HCT116 (cell line): ENCODE measurements around the gene PHF21A. TPM values are rescaled to one million over a fixed set of nuclear protein-coding genes. Genes with fewer than 3 reads are reported as not detected.

Experiments used
- ATAC-seq: fragments of 200-7000 bp; cut with Tn5 transposase; 2 replicates; pipeline ENCODE4 v1.9.1; 2020; ENCODE audit warnings: mild to moderate bottlenecking, moderate library complexity
- BruUV-seq: library from RNA; stranded (reverse); fragments of 400-500 nt; replicated peaks from 2 replicates; lab custom pipeline; 2021; lab: Mats Ljungman, UMichigan
- CTCF ChIA-PET: fragments of 300-600 bp; sonication (Branson Sonifier 250); formaldehyde crosslinking; loops from one replicate; lab custom pipeline; 2021; ENCODE audit warnings: antibody characterized with exemption; lab: Charles Lee
- POLR2A ChIA-PET: fragments of 300-600, 350-600 bp; sonication (Branson Sonifier 250); formaldehyde crosslinking; loops from one replicate; lab custom pipeline; 2021; ENCODE audit warnings: antibody characterized with exemption; lab: Charles Lee
- RAD21 ChIA-PET, 2 experiments: fragments of 300-600 bp; sonication (Branson Sonifier 250); formaldehyde crosslinking; loops; one replicate each; lab custom pipeline; 2023; ENCODE audit warnings: low total read pairs in 2 of 2; ENCODE audit not compliant: uncharacterized antibody in 2 of 2, unreplicated experiment in 2 of 2, low non-redundant PET in 1 of 2; lab: Charles Lee
- DNase-seq: peaks from one replicate; pipeline ENCODE4 v3.0.0-alpha.2; 2010; ENCODE audit warnings: low read depth, low spot score
- H2AFZ ChIP-seq: fragments of 200-600 bp; shearing (Covaris generic), sonication (generic); 2 replicates; pipeline ENCODE4 v1.6.1; 2017; ENCODE audit warnings: low read depth, mixed run types, mixed read lengths, antibody characterized with exemption, low read length; ENCODE audit not compliant: poor library complexity, severe bottlenecking
- H3K27ac ChIP-seq: 2 replicates; pipeline ENCODE4 v1.5.1; 2012; ENCODE audit warnings: low read depth, low read length
- H3K27me3 ChIP-seq: fragments of 200-600 bp; sonication (generic); 2 replicates; pipeline ENCODE4 v1.6.1; 2016; ENCODE audit warnings: mixed run types, low read length, mixed read lengths; ENCODE audit not compliant: insufficient read depth
- H3K36me3 ChIP-seq, 2 experiments: fragments of 200-500 bp in 1 of 2; fragments of 200-600 bp in 1 of 2; sonication (Bioruptor generic) in 1 of 2; sonication (generic) in 1 of 2; 2 replicates each; pipeline versions ENCODE4 v1.5.1 to v1.6.1; 2014 to 2016; ENCODE audit warnings: low read length in 2 of 2, inconsistent platforms in 1 of 2, mixed read lengths in 1 of 2, mixed run types in 1 of 2; ENCODE audit not compliant: insufficient read depth in 2 of 2, control insufficient read depth in 1 of 2
- H3K4me1 ChIP-seq, 2 experiments: fragments of 200-600 bp in 1 of 2; sonication (generic) in 1 of 2; 2 replicates each; pipeline versions ENCODE4 v1.5.1 to v1.6.1; 2012 to 2017; ENCODE audit warnings: low read length in 2 of 2, inconsistent platforms in 1 of 2, mild to moderate bottlenecking in 1 of 2, mixed read lengths in 1 of 2, mixed run types in 1 of 2, moderate library complexity in 1 of 2; ENCODE audit not compliant: insufficient read depth in 2 of 2, control insufficient read depth in 1 of 2
- H3K4me2 ChIP-seq: fragments of 200-600 bp; sonication (generic); 2 replicates; pipeline ENCODE4 v1.6.1; 2017; ENCODE audit warnings: mixed run types, low read length, mixed read lengths
- H3K4me3 ChIP-seq, 2 experiments: fragments of 200-600 bp in 1 of 2; sonication (generic) in 1 of 2; replicated peaks in 1 of 2; 2 replicates each; pipeline ENCODE4 v1.5.1; 2011 to 2016; ENCODE audit warnings: low read length in 2 of 2, control low read depth in 1 of 2, low read depth in 1 of 2, mild to moderate bottlenecking in 1 of 2, mixed read lengths in 1 of 2, mixed run types in 1 of 2
- H3K79me2 ChIP-seq: fragments of 200-600 bp; sonication (generic); 2 replicates; pipeline ENCODE4 v1.6.1; 2017; ENCODE audit warnings: mild to moderate bottlenecking, mixed run types, low read length, moderate library complexity, mixed read lengths; ENCODE audit not compliant: insufficient read depth
- H3K9ac ChIP-seq: fragments of 200-600 bp; sonication (generic); 2 replicates; pipeline ENCODE4 v1.6.1; 2016; ENCODE audit warnings: low read length, mixed read lengths
- H3K9me2 ChIP-seq: fragments of 200-600 bp; sonication (generic), shearing (Covaris generic); 2 replicates; pipeline ENCODE4 v1.6.1; 2017; ENCODE audit warnings: mixed run types, mild to moderate bottlenecking, moderate library complexity; ENCODE audit not compliant: insufficient read depth
- H3K9me3 ChIP-seq, 2 experiments: fragments of 200-500 bp in 1 of 2; fragments of 200-600 bp in 1 of 2; sonication (Bioruptor generic) in 1 of 2; sonication (generic) in 1 of 2; 2 replicates each; pipeline ENCODE4 v1.6.1; 2014 to 2017; ENCODE audit warnings: low read length in 2 of 2, mixed read lengths in 2 of 2, inconsistent platforms in 1 of 2, low read depth in 1 of 2, mild to moderate bottlenecking in 1 of 2, mixed run types in 1 of 2, moderate library complexity in 1 of 2; ENCODE audit not compliant: control insufficient read depth in 1 of 2, insufficient read depth in 1 of 2
- H4K20me1 ChIP-seq: fragments of 200-600 bp; sonication (generic), shearing (Covaris generic); 2 replicates; pipeline ENCODE4 v1.6.1; 2017; ENCODE audit warnings: mixed run types, mild to moderate bottlenecking, moderate library complexity; ENCODE audit not compliant: insufficient read depth
- CBX3 ChIP-seq: IDR thresholded peaks from 2 replicates; pipeline ENCODE4 v1.6.1; 2012; ENCODE audit warnings: low read depth
- CEBPB ChIP-seq: IDR thresholded peaks from 2 replicates; pipeline ENCODE4 v1.6.1; 2012; ENCODE audit warnings: low read depth
- CTCF ChIP-seq, 3 experiments: fragments of 200-600 bp in 1 of 3; sonication (generic) in 1 of 3; IDR thresholded peaks in 2 of 3; conservative IDR thresholded peaks in 1 of 3; 2 replicates each; pipeline ENCODE4 v1.5.1; 2012 to 2017; ENCODE audit warnings: low read depth in 2 of 3, low read length in 2 of 3, antibody characterized with exemption in 1 of 3, borderline replicate concordance in 1 of 3, control low read depth in 1 of 3, mild to moderate bottlenecking in 1 of 3, mixed read lengths in 1 of 3, mixed run types in 1 of 3, moderate library complexity in 1 of 3; ENCODE audit not compliant: insufficient read depth in 1 of 3
- EGR1 ChIP-seq: IDR thresholded peaks from 2 replicates; pipeline ENCODE4 v1.6.1; 2012; ENCODE audit warnings: low read depth
- ELF1 ChIP-seq: IDR thresholded peaks from 2 replicates; pipeline ENCODE4 v1.6.1; 2012; ENCODE audit warnings: low read depth, borderline replicate concordance
- EZH2 ChIP-seq: fragments of 200-600 bp; sonication (generic); IDR thresholded peaks from 2 replicates; pipeline ENCODE4 v1.6.1; 2017; ENCODE audit warnings: antibody characterized with exemption, mixed run types
- FOSL1 ChIP-seq: IDR thresholded peaks from 2 replicates; pipeline ENCODE4 v1.6.1; 2012; ENCODE audit warnings: low read depth
- JUND ChIP-seq: IDR thresholded peaks from 2 replicates; pipeline ENCODE4 v1.6.1; 2012
- MAX ChIP-seq: IDR thresholded peaks from 2 replicates; pipeline ENCODE4 v1.6.1; 2012
- POLR2A ChIP-seq: IDR thresholded peaks from 2 replicates; pipeline ENCODE4 v1.7.0; 2011; ENCODE audit warnings: borderline replicate concordance; ENCODE audit not compliant: insufficient read depth, insufficient read length; ENCODE audit errors: extremely low read depth
- POLR2AphosphoS5 ChIP-seq: IDR thresholded peaks from 2 replicates; pipeline ENCODE4 v1.6.1; 2011; ENCODE audit warnings: mild to moderate bottlenecking, low read depth, low read length, moderate library complexity
- RAD21 ChIP-seq: IDR thresholded peaks from 2 replicates; pipeline ENCODE4 v1.6.1; 2012; ENCODE audit warnings: low read depth, mild to moderate bottlenecking
- REST ChIP-seq: IDR thresholded peaks from 2 replicates; pipeline ENCODE4 v1.6.1; 2012; ENCODE audit warnings: low read depth
- SP1 ChIP-seq: IDR thresholded peaks from 2 replicates; pipeline ENCODE4 v1.6.1; 2012; ENCODE audit warnings: low read depth
- SRF ChIP-seq: IDR thresholded peaks from 2 replicates; pipeline ENCODE4 v1.6.1; 2012; ENCODE audit warnings: low read depth
- TCF7L2 ChIP-seq: IDR thresholded peaks from 2 replicates; pipeline ENCODE4 v1.7.0; 2011; ENCODE audit warnings: borderline replicate concordance, inconsistent platforms; ENCODE audit not compliant: insufficient read depth, insufficient read length; ENCODE audit errors: extremely low read depth
- YY1 ChIP-seq: IDR thresholded peaks from 2 replicates; pipeline ENCODE4 v1.6.1; 2011; ENCODE audit warnings: low read length, low read depth, moderate library complexity, mild to moderate bottlenecking; ENCODE audit not compliant: insufficient replicate concordance; ENCODE audit errors: extremely low read depth
- ZBTB33 ChIP-seq: IDR thresholded peaks from 2 replicates; pipeline ENCODE4 v1.6.1; 2011; ENCODE audit warnings: mild to moderate bottlenecking, low read length, moderate library complexity; ENCODE audit not compliant: insufficient replicate concordance; ENCODE audit errors: extremely low read depth
- ZNF274 ChIP-seq: fragments of 200-500 bp; sonication (Bioruptor generic); IDR thresholded peaks from 2 replicates; pipeline ENCODE4 v1.6.1; 2014; ENCODE audit warnings: mild to moderate bottlenecking, low read depth, low read length, inconsistent platforms
- intact Hi-C: fragments of 100-400 bp; cut with micrococcal nuclease; formaldehyde crosslinking; loops from 2 replicates; pipeline ENCODE4 v1.10.0; 2022
- total RNA-seq: library from RNA; stranded (reverse); gene quantifications from one replicate; pipeline ENCODE4 v1.2.1, GENCODE V29; 2021; ENCODE audit not compliant: unreplicated experiment

Gene PHF21A
- total RNA-seq, 1 experiment from 2014 or later, result 27.0 TPM

- Histone ChIP-seq H3K79me2 (no peaks in the 10 kb centered on the region), H3K9me3 (no peaks in the 10 kb centered on the region), H3K27ac (no peak overlapping the region), H3K9me2 (no peaks in the 10 kb centered on the region), H3K9ac (no peak overlapping the region), H3K4me2 (no peak overlapping the region), H3K27me3 (no peaks in the 10 kb centered on the region), H3K4me3 (no peak overlapping the region), H4K20me1 (peaks cover 4% of the 10 kb centered on the region; the same call in 1 of the 2 replicates), H2AFZ (no peak overlapping the region), H3K36me3 (no peaks in the 10 kb centered on the region), H3K4me1 (no peaks in the 10 kb centered on the region)
- RAD21 ChIA-PET, result no interaction called here
- no TSS peak for BruUV-seq
- POLR2A ChIA-PET, result no interaction called here
- intact Hi-C loops, result no loop called here
- CTCF ChIA-PET, result interaction anchor here (2.1 kb wide), 1 partner anchor 160 kb away, joined by 6 read pairs; no protein-coding TSS in a partner anchor
- TF ChIP-seq POLR2AphosphoS5 (no peak), YY1 (no peak), SP1 (no peak), CTCF (IDR thresholded peaks at IDR 0.05 in 2 of 3, conservative IDR thresholded peaks at IDR 0.05 in 1 of 3; ENCODE audit: borderline replicate concordance in 1 of 3, insufficient read depth in 1 of 3, low read depth in 2 of 3, low read length in 2 of 3) (no peak), TCF7L2 (no peak), FOSL1 (no peak), RAD21 (no peak), ZBTB33 (no peak), MAX (no peak), REST (no peak), POLR2A (no peak), ELF1 (no peak), JUND (no peak), CEBPB (no peak), CBX3 (no peak), ZNF274 (no peak), EZH2 (no peak), EGR1 (no peak), SRF (no peak)
- no peak for DNase-seq
- no peak for ATAC-seq
Measured at GRCh38 chr11:46002189-46002588, 119.1 kb downstream of the PHF21A start.
